Measurements from ENCODE around the gene PCBP1.
"Not testable (repeated sequence)": the region's sequence is repeated elsewhere in the genome, so short reads cannot be mapped to it uniquely, and the experiment has no call there.

The PCBP1 gene

GRCh38 chr2:70086838-70087701 is at the start of gene PCBP1:
Gene PCBP1 (plus strand): TSS chr2:70087477. CDS start chr2:70087744, 267 bp downstream.
- peak; percentile 96 for DNase-seq

GRCh38 chr2:70039366-70039765 is 47.9 kb upstream of the PCBP1 start:
- no peak for DNase-seq

GRCh38 chr2:70041663-70042062 is 45.6 kb upstream of the PCBP1 start:
- no peak for DNase-seq

- no peak for DNase-seq
These were observed 45.0 kb upstream of the PCBP1 start for GRCh38 chr2:70042246-70042645.

- DNase-seq = peak; percentile 47
These were observed 43.9 kb upstream of the PCBP1 start for GRCh38 chr2:70043252-70043875.

- no peak for DNase-seq
These were observed 42.8 kb upstream of the PCBP1 start for GRCh38 chr2:70044290-70045040.

GRCh38 chr2:70045405-70045804 is 41.9 kb upstream of the PCBP1 start:
- no peak for DNase-seq

- DNase-seq = no peak
These were observed 41.3 kb upstream of the PCBP1 start for GRCh38 chr2:70045932-70046331.

GRCh38 chr2:70046534-70046933 is 40.7 kb upstream of the PCBP1 start:
- DNase-seq = no peak

GRCh38 chr2:70047451-70047850 is 39.8 kb upstream of the PCBP1 start:
- DNase-seq = no peak

GRCh38 chr2:70049255-70049654 is 38.0 kb upstream of the PCBP1 start:
- DNase-seq = no peak

GRCh38 chr2:70050631-70051425 is 36.4 kb upstream of the PCBP1 start:
- no peak for DNase-seq

- not testable (repeated sequence) for DNase-seq
These were observed 32.0 kb upstream of the PCBP1 start for GRCh38 chr2:70055259-70055658.

- no peak for DNase-seq
These were observed 26.0 kb upstream of the PCBP1 start for GRCh38 chr2:70061317-70061716.

- no peak for DNase-seq
These were observed 25.0 kb upstream of the PCBP1 start for GRCh38 chr2:70062270-70062669.

- DNase-seq = no peak
These were observed 19.2 kb upstream of the PCBP1 start for GRCh38 chr2:70068119-70068518.

GRCh38 chr2:70069049-70069448 is 18.2 kb upstream of the PCBP1 start:
- DNase-seq = peak; percentile 92

- DNase-seq = peak; percentile 87
These were observed 16.6 kb upstream of the PCBP1 start for GRCh38 chr2:70070542-70071268.

GRCh38 chr2:70073493-70073892 is 13.8 kb upstream of the PCBP1 start:
- DNase-seq = no peak

GRCh38 chr2:70078384-70078783 is 8.9 kb upstream of the PCBP1 start:
- DNase-seq = no peak

GRCh38 chr2:70080610-70081200 is 6.6 kb upstream of the PCBP1 start:
- no peak for DNase-seq

GRCh38 chr2:70081221-70081620 is 6.1 kb upstream of the PCBP1 start:
- DNase-seq = no peak

Measured in CD4-positive, alpha-beta T cell treated with Interleukin-12 subunit alpha and Interleukin-12 subunit beta, for 1 hour (primary cell).